Naive B cell (primary cell): ENCODE measurements around the gene MTF2. TPM values are rescaled to one million over a fixed set of nuclear protein-coding genes. Genes with fewer than 3 reads are reported as not detected.
A peak's percentile ranks its signal among the peaks of the same experiment; 100 is the strongest.
"Not testable (repeated sequence)": the region's sequence is repeated elsewhere in the genome, so short reads cannot be mapped to it uniquely, and the experiment has no call there.

Source experiments
- ATAC-seq, 2 donors: fragments of 150-1000 bp; cut with Tn5 transposase; 2 replicates each; pipeline ENCODE4 v1.10.0; 2021; ENCODE audit warnings: low read depth in 2 of 2, mild to moderate bottlenecking in 2 of 2, moderate library complexity in 2 of 2
- DNase-seq: peaks from one replicate; pipeline ENCODE4 v3.0.0; 2022
- H3K27ac Mint-ChIP-seq, 6 donors: one replicate each; pipeline ENCODE4 v1.8.0; 2020 to 2022; ENCODE audit warnings: mild to moderate bottlenecking in 6 of 6, mixed read lengths in 6 of 6, moderate library complexity in 5 of 6, inconsistent platforms in 2 of 6
- H3K27me3 Mint-ChIP-seq, 3 donors: one replicate each; pipeline ENCODE4 v1.8.0; 2021 to 2022; ENCODE audit warnings: mixed read lengths in 3 of 3, mild to moderate bottlenecking in 1 of 3
- H3K36me3 Mint-ChIP-seq, 2 donors: one replicate each; pipeline ENCODE4 v1.8.0; 2020 to 2022; ENCODE audit warnings: mixed read lengths in 2 of 2, inconsistent platforms in 1 of 2, mild to moderate bottlenecking in 1 of 2
- H3K4me1 Mint-ChIP-seq, 3 donors: one replicate each; pipeline ENCODE4 v1.8.0; 2020 to 2022; ENCODE audit warnings: mixed read lengths in 3 of 3, inconsistent platforms in 1 of 3, mild to moderate bottlenecking in 1 of 3, moderate library complexity in 1 of 3
- H3K4me3 Mint-ChIP-seq, 8 donors: one replicate each; pipeline ENCODE4 v1.8.0; 2020 to 2022; ENCODE audit warnings: mild to moderate bottlenecking in 8 of 8, mixed read lengths in 8 of 8, moderate library complexity in 8 of 8, inconsistent platforms in 2 of 8
- H3K9me3 Mint-ChIP-seq, 7 donors: one replicate each; pipeline ENCODE4 v1.8.0; 2020 to 2022; ENCODE audit warnings: mixed read lengths in 7 of 7, mild to moderate bottlenecking in 5 of 7, inconsistent platforms in 2 of 7, moderate library complexity in 1 of 7
- polyA plus RNA-seq, 6 donors: library from polyadenylated mRNA; unstranded; fragments of 300-500 nt; fragmentation: Illumina TruSeq; gene quantifications; one replicate each; pipeline ENCODE4 v1.2.3, GENCODE V29; 2021; ENCODE audit warnings: low read depth in 6 of 6

MTF2 gene
- polyA plus RNA-seq, 6 donors from 2014 or later, result 83.6 to 146 (median 97.7) TPM

GRCh38 chr1:93159337-93159736, 80.3 kb downstream of the MTF2 start:
- Mint-ChIP-seq H3K27ac (peak overlapping the region in 2 of 6 donors; percentile 50 to 57), H3K4me3 (no peak overlapping the region)
- ATAC-seq, result no peak

DNA sequence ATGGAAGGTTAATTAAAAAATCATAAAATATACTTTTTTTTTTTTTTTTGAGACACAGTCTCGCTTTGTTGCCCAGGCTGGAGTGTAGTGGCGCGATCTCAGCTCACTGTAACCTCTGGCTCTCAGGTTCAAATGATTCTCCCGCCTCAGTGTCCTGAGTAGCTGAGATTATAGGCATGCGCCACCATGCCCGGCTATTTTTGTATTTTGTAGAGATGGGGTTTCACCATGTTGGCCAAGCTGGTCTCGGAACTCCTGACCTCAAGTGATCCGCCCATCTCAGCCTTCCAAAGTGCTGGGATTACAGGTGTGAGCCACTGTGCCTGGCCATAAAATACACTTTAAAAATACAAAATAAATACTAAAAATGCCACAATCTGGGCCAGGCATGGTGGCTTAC, 84.2 kb downstream of the MTF2 start:
- DNase-seq, H3K27ac Mint-ChIP-seq, H3K27me3 Mint-ChIP-seq, H3K4me3 Mint-ChIP-seq, ATAC-seq: not testable (repeated sequence)
- Mint-ChIP-seq H3K4me1 (peaks cover 25 to 44% (median 27%) of the 10 kb centered on the region in 3 donors), H3K36me3 (peaks cover 13 to 23% of the 10 kb centered on the region in 2 donors), H3K9me3 (peaks cover 0 to 15% (median 4%) of the 10 kb centered on the region in 7 donors)

More at GRCh38 chr1:93159337-93159736, 80.3 kb downstream of the MTF2 start:
- no peaks in the 10 kb centered on the region for H3K27me3 Mint-ChIP-seq
- H3K4me1 Mint-ChIP-seq, result peaks cover 5 to 18% (median 10%) of the 10 kb centered on the region in 3 donors
- no peak for DNase-seq
- H3K9me3 Mint-ChIP-seq, result no peaks in the 10 kb centered on the region
- peaks cover 0 to 10% of the 10 kb centered on the region in 2 donors for H3K36me3 Mint-ChIP-seq

DNA sequence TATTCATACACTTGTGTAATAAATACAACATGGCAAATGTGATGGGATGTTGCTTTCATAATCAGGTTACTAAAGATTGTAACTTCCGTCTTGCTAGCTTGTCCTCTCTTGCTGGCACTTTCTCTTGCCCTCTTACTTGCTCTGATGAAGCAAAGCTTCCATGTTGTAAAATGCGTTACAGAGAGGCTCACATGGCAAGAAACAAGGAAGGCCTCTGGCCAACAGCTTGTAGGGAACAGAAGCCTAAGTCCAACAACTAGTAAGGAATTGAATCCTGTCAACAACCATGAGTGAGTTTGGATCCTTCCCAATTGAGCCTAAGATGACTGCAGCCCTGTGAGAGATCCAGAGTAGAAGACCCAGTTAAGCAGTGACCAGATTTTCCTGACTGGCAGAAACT, 85.7 kb downstream of the MTF2 start:
- no peak for DNase-seq
- no peak overlapping the region for H3K4me3 Mint-ChIP-seq
- H3K36me3 Mint-ChIP-seq, result peaks cover 21 to 33% of the 10 kb centered on the region in 2 donors
- H3K4me1 Mint-ChIP-seq, result peaks cover 29 to 57% (median 40%) of the 10 kb centered on the region in 3 donors
- H3K9me3 Mint-ChIP-seq, result peaks cover 0 to 20% (median 7%) of the 10 kb centered on the region in 7 donors
- H3K27me3 Mint-ChIP-seq, result no peaks in the 10 kb centered on the region
- peak overlapping the region in 1 of 6 donors; percentile 78 for H3K27ac Mint-ChIP-seq
- ATAC-seq, result no peak

DNA sequence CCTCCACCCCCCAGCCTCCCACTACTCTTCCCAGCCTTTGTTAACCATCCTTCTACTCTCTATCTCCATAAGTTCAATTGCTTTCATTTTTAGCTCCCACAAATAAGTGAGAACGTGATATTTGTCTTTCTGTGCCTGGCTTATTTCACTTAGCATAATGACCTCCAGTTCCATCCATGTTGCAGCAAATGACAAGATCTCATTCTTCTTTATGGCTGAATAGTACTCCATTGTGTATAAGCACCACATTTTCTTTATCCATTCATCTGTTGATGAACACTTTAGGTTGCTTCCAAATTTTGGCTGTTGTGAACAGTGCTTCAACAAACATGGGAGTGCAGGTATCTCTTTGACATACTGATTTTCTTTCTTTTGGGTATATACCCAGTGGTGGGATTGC, 86.8 kb downstream of the MTF2 start:
- H3K4me3 Mint-ChIP-seq, result not testable (repeated sequence)
- peaks cover 30 to 62% (median 43%) of the 10 kb centered on the region in 3 donors for H3K4me1 Mint-ChIP-seq

GRCh38 chr1:93167006-93167405, 87.9 kb downstream of the MTF2 start:
- H3K4me1 Mint-ChIP-seq, result peaks cover 36 to 65% (median 52%) of the 10 kb centered on the region in 3 donors

More for the DNA sequence above, 86.8 kb downstream of the MTF2 start:
- not testable (repeated sequence) for ATAC-seq, H3K27me3 Mint-ChIP-seq, DNase-seq
- peaks cover 21 to 34% of the 10 kb centered on the region in 2 donors for H3K36me3 Mint-ChIP-seq
- H3K27ac Mint-ChIP-seq, result peak overlapping the region in 1 of 6 donors; percentile 73
- H3K9me3 Mint-ChIP-seq, result peaks cover 1 to 20% (median 7%) of the 10 kb centered on the region in 7 donors

DNA sequence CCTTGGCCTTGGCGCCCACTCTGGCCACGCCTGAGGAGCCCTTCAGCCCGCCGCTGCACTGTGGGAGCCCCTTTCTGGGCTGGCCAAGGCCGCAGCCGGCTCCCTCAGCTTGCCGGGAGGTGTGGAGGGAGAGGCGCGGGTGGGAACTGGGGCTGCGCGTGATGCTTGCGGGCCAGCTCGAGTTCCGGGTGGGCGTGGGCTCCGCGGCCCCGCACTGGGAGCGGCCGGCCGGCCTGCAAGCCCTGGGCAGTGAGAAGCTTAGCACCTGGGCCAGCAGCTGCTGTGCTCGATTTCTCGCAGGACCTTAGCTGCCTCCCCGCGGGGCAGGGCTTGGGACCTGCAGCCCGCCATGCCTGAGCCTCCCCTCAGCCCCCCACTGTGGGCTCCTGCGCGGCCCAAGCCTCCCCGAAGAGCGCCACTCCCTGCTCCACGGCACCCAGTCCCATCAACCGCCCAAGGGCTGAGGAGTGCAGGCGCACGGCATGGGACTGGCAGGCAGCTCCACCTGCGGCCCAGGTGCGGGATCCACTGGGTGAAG, 91.1 kb downstream of the MTF2 start:
- not testable (repeated sequence) for H3K27ac Mint-ChIP-seq

More at GRCh38 chr1:93167006-93167405, 87.9 kb downstream of the MTF2 start:
- Mint-ChIP-seq H3K36me3 (peaks cover 21 to 34% of the 10 kb centered on the region in 2 donors), H3K4me3 (no peak overlapping the region), H3K27ac (peak overlapping the region in 1 of 6 donors; percentile 11), H3K27me3 (no peaks in the 10 kb centered on the region), H3K9me3 (peaks cover 4 to 20% (median 7%) of the 10 kb centered on the region in 7 donors)
- DNase-seq (no peak), ATAC-seq (no peak)

GRCh38 chr1:93171549-93172034, 92.5 kb downstream of the MTF2 start:
- Mint-ChIP-seq H3K36me3 (peaks cover 22 to 36% of the 10 kb centered on the region in 2 donors), H3K9me3 (peaks cover 2 to 19% (median 5%) of the 10 kb centered on the region in 7 donors)

More for the DNA sequence above, 91.1 kb downstream of the MTF2 start:
- H3K27me3 Mint-ChIP-seq, ATAC-seq, DNase-seq, H3K4me3 Mint-ChIP-seq: not testable (repeated sequence)
- Mint-ChIP-seq H3K36me3 (peaks cover 26 to 38% of the 10 kb centered on the region in 2 donors), H3K4me1 (peaks cover 45 to 74% (median 69%) of the 10 kb centered on the region in 3 donors), H3K9me3 (peaks cover 4 to 20% (median 7%) of the 10 kb centered on the region in 7 donors)

DNA sequence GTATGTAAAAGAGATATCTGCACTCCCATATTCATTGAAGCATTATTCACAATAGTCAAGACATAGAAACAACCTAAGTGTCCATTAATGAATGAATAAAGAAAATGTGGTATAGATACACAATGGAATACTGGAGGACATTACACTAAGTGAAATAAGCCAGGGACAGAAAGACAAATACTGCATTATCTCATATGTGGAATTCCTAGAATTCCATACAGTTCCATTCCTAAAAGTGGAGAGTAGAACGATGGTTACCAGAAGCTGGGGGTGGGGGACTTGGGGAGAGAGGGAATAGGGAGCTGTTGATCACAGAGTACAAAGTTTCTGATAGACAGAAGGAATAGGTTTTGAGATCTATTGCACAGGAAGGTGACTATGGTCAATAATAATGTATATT, 93.7 kb downstream of the MTF2 start:
- H3K4me1 Mint-ChIP-seq, result peaks cover 45 to 74% (median 67%) of the 10 kb centered on the region in 3 donors
- H3K9me3 Mint-ChIP-seq, result peaks cover 0 to 8% (median 2%) of the 10 kb centered on the region in 7 donors
- DNase-seq, result no peak
- H3K36me3 Mint-ChIP-seq, result peaks cover 16 to 27% of the 10 kb centered on the region in 2 donors
- peak overlapping the region in 4 of 8 donors; percentile 0 to 69 (median 8) for H3K4me3 Mint-ChIP-seq
- ATAC-seq, result no peak
- peak overlapping the region in 3 of 6 donors; percentile 43 to 72 (median 69) for H3K27ac Mint-ChIP-seq
- H3K27me3 Mint-ChIP-seq, result no peaks in the 10 kb centered on the region

More at GRCh38 chr1:93171549-93172034, 92.5 kb downstream of the MTF2 start:
- Mint-ChIP-seq H3K27ac (peak overlapping the region in 4 of 6 donors; percentile 39 to 89 (median 56)), H3K4me1 (peaks cover 46 to 76% (median 69%) of the 10 kb centered on the region in 3 donors), H3K4me3 (peak overlapping the region; percentile 69 to 89 (median 84)), H3K27me3 (no peaks in the 10 kb centered on the region)
- DNase-seq (no peak), ATAC-seq (no peak)

- peak overlapping the region in 1 of 6 donors; percentile 86 for H3K27ac Mint-ChIP-seq
- H3K9me3 Mint-ChIP-seq, result not testable (repeated sequence)
These were observed 95.6 kb downstream of the MTF2 start for GRCh38 chr1:93174638-93175037.

DNA sequence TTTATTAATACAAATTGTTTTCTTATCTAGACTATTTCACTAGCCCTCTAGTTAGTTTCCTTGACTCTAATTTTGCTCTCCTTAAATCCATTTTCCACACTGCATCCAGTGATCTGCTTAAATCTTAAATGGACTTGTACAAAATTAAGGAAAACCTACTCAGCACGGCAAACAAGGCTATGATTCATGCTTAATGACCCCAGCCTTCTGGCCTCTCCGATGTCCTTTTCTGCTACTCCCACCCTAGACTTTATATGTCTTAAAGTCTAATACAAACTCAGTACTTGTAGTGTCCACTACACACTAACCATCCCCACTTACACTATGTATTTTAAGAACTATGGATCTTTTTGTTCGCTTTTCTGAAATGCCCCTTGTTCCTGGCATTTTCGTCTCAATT, 98.9 kb downstream of the MTF2 start:
- Mint-ChIP-seq H3K27me3 (no peaks in the 10 kb centered on the region), H3K9me3 (no peaks in the 10 kb centered on the region), H3K4me1 (peaks cover 33 to 63% (median 54%) of the 10 kb centered on the region in 3 donors), H3K36me3 (peaks cover 5 to 10% of the 10 kb centered on the region in 2 donors), H3K27ac (peak overlapping the region in 4 of 6 donors; percentile 22 to 88 (median 48)), H3K4me3 (peak overlapping the region; percentile 88 to 99 (median 98))
- DNase-seq (no peak), ATAC-seq (no peak)

More at GRCh38 chr1:93174638-93175037, 95.6 kb downstream of the MTF2 start:
- not testable (repeated sequence) for DNase-seq, ATAC-seq, H3K27me3 Mint-ChIP-seq, H3K4me3 Mint-ChIP-seq
- peaks cover 54 to 75% (median 67%) of the 10 kb centered on the region in 3 donors for H3K4me1 Mint-ChIP-seq
- peaks cover 6 to 18% of the 10 kb centered on the region in 2 donors for H3K36me3 Mint-ChIP-seq

- ATAC-seq (no peak), DNase-seq (no peak)
- H3K36me3 Mint-ChIP-seq, result peaks cover 5 to 10% of the 10 kb centered on the region in 2 donors
- peak overlapping the region; percentile 88 to 99 (median 98) for H3K4me3 Mint-ChIP-seq
- H3K27ac Mint-ChIP-seq, result peak overlapping the region in 4 of 6 donors; percentile 51 to 92 (median 88)
- no peaks in the 10 kb centered on the region for H3K9me3 Mint-ChIP-seq
- peaks cover 28 to 58% (median 50%) of the 10 kb centered on the region in 3 donors for H3K4me1 Mint-ChIP-seq
- H3K27me3 Mint-ChIP-seq, result no peaks in the 10 kb centered on the region
These were observed 99.3 kb downstream of the MTF2 start for GRCh38 chr1:93178418-93178817.

GRCh38 chr1:93179886-93180722, 101.0 kb downstream of the MTF2 start, which contains the start of gene TMED5:
TSS of gene TMED5 (minus strand) at chr1:93180413. CDS start at chr1:93180242, 171 bp downstream.
- peaks cover 0 to 4% of the 10 kb centered on the region in 2 donors for H3K36me3 Mint-ChIP-seq
- H3K9me3 Mint-ChIP-seq, result no peaks in the 10 kb centered on the region
- DNase-seq (peak; percentile 99), ATAC-seq (peak; percentile 78 to 79)
- no peaks in the 10 kb centered on the region for H3K27me3 Mint-ChIP-seq
- H3K27ac Mint-ChIP-seq, result peak within 1 kb of the TSS; percentile 92 to 99 (median 99)
- H3K4me3 Mint-ChIP-seq, result peak within 1 kb of the TSS; percentile 88 to 99 (median 98)
- peaks cover 28 to 49% (median 45%) of the 10 kb centered on the region in 3 donors for H3K4me1 Mint-ChIP-seq
